IMR-90 (cell line): ENCODE measurements around the gene RTRAF. TPM values are rescaled to one million over a fixed set of nuclear protein-coding genes. Genes with fewer than 3 reads are reported as not detected.

Source experiments
- ATAC-seq: fragments of 200-7000 bp; cut with Tn5 transposase; 2 replicates; pipeline ENCODE4 v1.9.1; 2020; ENCODE audit warnings: low read depth, mild to moderate bottlenecking, moderate library complexity
- BruUV-seq: library from RNA; stranded (reverse); fragments of 400-500 nt; replicated peaks from 2 replicates; lab custom pipeline; 2021; lab: Mats Ljungman, UMichigan
- CTCF ChIA-PET: fragments of 300-600 bp; formaldehyde crosslinking; extraction: SDS; loops from one replicate; lab custom pipeline; 2021; ENCODE audit warnings: antibody characterized with exemption; lab: Yijun Ruan, JAX
- POLR2A ChIA-PET: fragments of 300-600 bp; sonication (Branson Sonifier 250); formaldehyde crosslinking; loops from one replicate; lab custom pipeline; 2022; ENCODE audit warnings: antibody characterized with exemption; ENCODE audit not compliant: unreplicated experiment; lab: Charles Lee
- DNase-seq: peaks from one replicate; pipeline ENCODE4 v3.0.0; 2013
- H2AFZ ChIP-seq: replicated peaks from 2 replicates; pipeline ENCODE3; 2013; ENCODE audit warnings: low read length, mild to moderate bottlenecking; ENCODE audit not compliant: poor library complexity
- H2AK5ac ChIP-seq: 2 replicates; pipeline ENCODE4 v1.6.1; 2013; ENCODE audit warnings: low read depth, low read length, inconsistent platforms
- H2AK9ac ChIP-seq: replicated peaks from 2 replicates; pipeline ENCODE3; 2013; ENCODE audit warnings: mild to moderate bottlenecking, low read depth, low read length, moderate library complexity; ENCODE audit not compliant: poor library complexity
- H2BK120ac ChIP-seq: 2 replicates; pipeline ENCODE4 v1.6.1; 2013; ENCODE audit warnings: low read depth, low read length, inconsistent platforms
- H2BK15ac ChIP-seq: 3 replicates; pipeline ENCODE4 v1.6.1; 2013; ENCODE audit warnings: low read depth, low read length, inconsistent platforms
- H2BK20ac ChIP-seq: 2 replicates; pipeline ENCODE4 v1.6.1; 2013; ENCODE audit warnings: low read depth, mild to moderate bottlenecking, inconsistent platforms, low read length, moderate library complexity
- H2BK5ac ChIP-seq: 2 replicates; pipeline ENCODE4 v1.6.1; 2013; ENCODE audit warnings: mild to moderate bottlenecking, low read depth, low read length, inconsistent platforms; ENCODE audit not compliant: poor library complexity, severe bottlenecking
- H3K14ac ChIP-seq: replicated peaks from 2 replicates; pipeline ENCODE4 v1.6.1; 2013; ENCODE audit warnings: low read depth, low read length, inconsistent platforms
- H3K18ac ChIP-seq: 2 replicates; pipeline ENCODE4 v1.6.1; 2013; ENCODE audit warnings: low read depth, low read length, control low read depth
- H3K23ac ChIP-seq: 2 replicates; pipeline ENCODE4 v1.6.1; 2013; ENCODE audit warnings: low read depth, low read length, inconsistent platforms
- H3K27ac ChIP-seq: 2 replicates; pipeline ENCODE4 v1.5.1; 2013; ENCODE audit warnings: mild to moderate bottlenecking, control low read depth, low read length; ENCODE audit not compliant: insufficient read depth
- H3K27me3 ChIP-seq: 2 replicates; pipeline ENCODE4 v1.6.1; 2013; ENCODE audit warnings: low read length; ENCODE audit not compliant: control insufficient read depth, insufficient read depth
- H3K36me3 ChIP-seq: 2 replicates; pipeline ENCODE4 v1.6.1; 2013; ENCODE audit warnings: low read length, mixed read lengths; ENCODE audit not compliant: control insufficient read depth, insufficient read depth
- H3K4ac ChIP-seq: 2 replicates; pipeline ENCODE4 v1.6.1; 2013; ENCODE audit warnings: low read depth, low read length, inconsistent platforms
- H3K4me1 ChIP-seq: 2 replicates; pipeline ENCODE4 v1.6.1; 2013; ENCODE audit warnings: low read length, mixed read lengths; ENCODE audit not compliant: control insufficient read depth, insufficient read depth
- H3K4me2 ChIP-seq: 2 replicates; pipeline ENCODE4 v1.6.1; 2013; ENCODE audit warnings: low read depth, mild to moderate bottlenecking, control low read depth, low read length, moderate library complexity
- H3K4me3 ChIP-seq: 2 replicates; pipeline ENCODE4 v1.5.1; 2013; ENCODE audit warnings: low read depth, mild to moderate bottlenecking, control low read depth, low read length, moderate library complexity; ENCODE audit not compliant: insufficient read depth
- H3K56ac ChIP-seq: 2 replicates; pipeline ENCODE4 v1.6.1; 2013; ENCODE audit warnings: low read length, inconsistent platforms; ENCODE audit not compliant: insufficient read depth; ENCODE audit errors: extremely low read depth
- H3K79me1 ChIP-seq, 2 experiments: 2 replicates each; pipeline ENCODE4 v1.6.1; 2013; ENCODE audit warnings: low read length in 2 of 2, inconsistent platforms in 1 of 2, low read depth in 1 of 2
- H3K9ac ChIP-seq: 2 replicates; pipeline ENCODE4 v1.6.1; 2013; ENCODE audit warnings: low read depth, low read length, control low read depth
- H3K9me1 ChIP-seq: 2 replicates; pipeline ENCODE4 v1.6.1; 2013; ENCODE audit warnings: low read length, inconsistent platforms; ENCODE audit not compliant: insufficient read depth
- H3K9me3 ChIP-seq: 2 replicates; pipeline ENCODE4 v1.6.1; 2013; ENCODE audit warnings: low read length; ENCODE audit not compliant: control insufficient read depth, insufficient read depth
- H4K20me1 ChIP-seq: 2 replicates; pipeline ENCODE4 v1.6.1; 2013; ENCODE audit warnings: low read length, inconsistent platforms; ENCODE audit not compliant: insufficient read depth
- H4K5ac ChIP-seq: 2 replicates; pipeline ENCODE4 v1.6.1; 2013; ENCODE audit warnings: mild to moderate bottlenecking, low read depth, low read length, control low read depth
- H4K8ac ChIP-seq, 2 experiments: 2 replicates each; pipeline ENCODE4 v1.6.1; 2013; ENCODE audit warnings: low read depth in 2 of 2, low read length in 2 of 2, control low read depth in 1 of 2, inconsistent platforms in 1 of 2
- H4K91ac ChIP-seq: 2 replicates; pipeline ENCODE4 v1.6.1; 2013; ENCODE audit warnings: low read depth, low read length, inconsistent platforms; ENCODE audit not compliant: insufficient read depth
- BHLHE40 ChIP-seq: fragments of 150-350 bp; IDR thresholded peaks from 2 replicates; pipeline ENCODE4 v1.6.1; 2016; ENCODE audit warnings: mild to moderate bottlenecking, low read depth, low read length
- CEBPB ChIP-seq: IDR thresholded peaks from 2 replicates; pipeline ENCODE4 v1.6.1; 2012; ENCODE audit warnings: low read depth, low read length, improper control_type of control experiment
- CHD1 ChIP-seq: IDR thresholded peaks from 2 replicates; pipeline ENCODE4 v1.6.1; 2012; ENCODE audit warnings: low read depth, low read length, improper control_type of control experiment
- CTCF ChIP-seq: conservative IDR thresholded peaks from 2 replicates; pipeline ENCODE4 v1.5.1; 2012; ENCODE audit warnings: mild to moderate bottlenecking, low read depth, low read length, improper control_type of control experiment
- ELK1 ChIP-seq: fragments of 150-350 bp; IDR thresholded peaks from 2 replicates; pipeline ENCODE4 v1.6.1; 2016; ENCODE audit warnings: low read depth, mild to moderate bottlenecking, low read length, moderate library complexity, borderline replicate concordance
- MAFK ChIP-seq: IDR thresholded peaks from 2 replicates; pipeline ENCODE4 v1.6.1; 2012; ENCODE audit warnings: low read depth, low read length, improper control_type of control experiment
- MAZ ChIP-seq: IDR thresholded peaks from 2 replicates; pipeline ENCODE4 v1.6.1; 2012; ENCODE audit warnings: low read depth, mild to moderate bottlenecking, low read length, improper control_type of control experiment, moderate library complexity, borderline replicate concordance
- MXI1 ChIP-seq: IDR thresholded peaks from 2 replicates; pipeline ENCODE4 v1.6.1; 2012; ENCODE audit warnings: low read depth, mild to moderate bottlenecking, low read length, moderate library complexity, borderline replicate concordance
- NFE2L2 ChIP-seq: fragments of 150-350 bp; IDR thresholded peaks from 2 replicates; pipeline ENCODE4 v1.6.1; 2016; ENCODE audit warnings: low read depth, mild to moderate bottlenecking, low read length
- POLR2A ChIP-seq: IDR thresholded peaks from 2 replicates; pipeline ENCODE4 v1.6.1; 2012; ENCODE audit warnings: mild to moderate bottlenecking, low read depth, low read length
- RAD21 ChIP-seq: IDR thresholded peaks from 2 replicates; pipeline ENCODE4 v1.6.1; 2012; ENCODE audit warnings: low read length, improper control_type of control experiment
- RCOR1 ChIP-seq: IDR thresholded peaks from 2 replicates; pipeline ENCODE4 v1.6.1; 2012; ENCODE audit warnings: mild to moderate bottlenecking, low read length, improper control_type of control experiment; ENCODE audit not compliant: insufficient replicate concordance
- RFX5 ChIP-seq: IDR thresholded peaks from 2 replicates; pipeline ENCODE4 v1.8.0; 2012; ENCODE audit warnings: low read depth, mild to moderate bottlenecking, low read length, moderate library complexity
- SMC3 ChIP-seq: fragments of 150-350 bp; IDR thresholded peaks from 2 replicates; pipeline ENCODE4 v1.6.1; 2016; ENCODE audit warnings: low read depth, mild to moderate bottlenecking, antibody characterized with exemption, low read length, moderate library complexity
- USF2 ChIP-seq: fragments of 150-350 bp; IDR thresholded peaks from 2 replicates; pipeline ENCODE4 v1.6.1; 2017; ENCODE audit warnings: mild to moderate bottlenecking, antibody characterized with exemption, low read length, low read depth
- WGBS, 2 experiments: methylation state at CpG; one replicate each; pipeline versions ENCODE4 v1.1.5 to v1.1.7; 2013; ENCODE audit warnings: missing lambda C conversion rate in 2 of 2; ENCODE audit not compliant: insufficient read length in 1 of 2; ENCODE audit errors: extremely low coverage in 2 of 2; 5-methylcytosine and 5-hydroxymethylcytosine counted together
- dilution Hi-C: fragments of 300-500 bp; cut with HindIII; formaldehyde crosslinking; loops from one replicate; pipeline ENCODE4 v1.14.3; 2018; ENCODE audit warnings: low sequenced_read_pairs; ENCODE audit not compliant: unreplicated experiment
- in situ Hi-C: fragments of 300-500 bp; cut with MboI; formaldehyde crosslinking; loops from 3 replicates; pipeline ENCODE4 v1.14.3; 2019; ENCODE audit warnings: low sequenced_read_pairs, inconsistent platforms, mixed read lengths
- intact Hi-C: fragments of 100-400 bp; cut with micrococcal nuclease; formaldehyde crosslinking; loops from 2 replicates; pipeline ENCODE4 v1.10.0; 2022
- polyA plus RNA-seq, 3 experiments: library from polyadenylated mRNA; depleted of rRNA; stranded (reverse); fragments of >200 nt; gene quantifications; 2 replicates each; pipeline ENCODE4 v1.2.3, GENCODE V29; 2012; ENCODE audit warnings: low replicate concordance in 1 of 3
- total RNA-seq: library from RNA; depleted of rRNA; stranded (reverse); fragments of >200 nt; gene quantifications from 2 replicates; pipeline ENCODE4 v1.2.3, GENCODE V29; 2012

The RTRAF gene
- total and polyA plus RNA-seq, 2 of the 4 experiments (the other 2 are of a cell fraction), result 53.2 to 102 TPM

GRCh38 chr14:51972566-51972965 lies 16.8 kb upstream of the RTRAF start:
- Histone ChIP-seq H2AFZ (no peak overlapping the region), H3K23ac (no peak overlapping the region), H3K27me3 (no peaks in the 10 kb centered on the region), H3K27ac (no peak overlapping the region), H3K9me1 (peaks cover 7% of the 10 kb centered on the region), H2BK20ac (no peak overlapping the region), H3K4me2 (no peak overlapping the region), H2AK9ac (no peak overlapping the region), H3K4me3 (no peak overlapping the region), H4K20me1 (no peaks in the 10 kb centered on the region), H4K91ac (no peak overlapping the region), H3K9ac (no peak overlapping the region), H3K4me1 (peaks cover 6% of the 10 kb centered on the region), H3K14ac (no peak overlapping the region), H3K18ac (no peak overlapping the region), H2BK120ac (no peak overlapping the region), H3K79me1 (no peaks in the 10 kb centered on the region), H3K4ac (no peak overlapping the region), H4K5ac (no peak overlapping the region), H3K36me3 (no peaks in the 10 kb centered on the region), H4K8ac (no peak overlapping the region), H3K9me3 (no peaks in the 10 kb centered on the region), H2BK15ac (no peak overlapping the region), H2AK5ac (no peak overlapping the region; the same call in 1 of the 2 replicates), H3K56ac (no peak overlapping the region), H2BK5ac (no peak overlapping the region)
- CTCF ChIA-PET, result interaction anchor here (0.6 kb wide), 1 partner anchor 73 kb away, joined by 3 read pairs; no protein-coding TSS in a partner anchor
- POLR2A ChIA-PET, result interaction anchor here (0.7 kb wide), 1 partner anchor 60 kb away, joined by 3 read pairs; no protein-coding TSS in a partner anchor
- BruUV-seq, result no TSS peak
- dilution Hi-C loops, result no loop called here
- peak; percentile 26 for DNase-seq
- WGBS, 2 experiments, result 85% methylated on average over 3 of the region's 7 CpGs; no CpG with 5 or more reads in 1 of the 2 experiments
- peak; percentile 37 for ATAC-seq
- in situ Hi-C loops, result loop anchor here (10.0 kb wide), 1 partner anchor 188 kb away; no protein-coding TSS in a partner anchor
- no peak for TF ChIP-seq CTCF
- TF ChIP-seq MAFK, result no peak
- no peak for TF ChIP-seq MAZ
- no peak for TF ChIP-seq POLR2A
- no peak for TF ChIP-seq CHD1
- no peak for TF ChIP-seq ELK1
- no peak for TF ChIP-seq SMC3
- no peak for TF ChIP-seq RCOR1
- no peak for TF ChIP-seq RFX5
- TF ChIP-seq RAD21, result no peak
- TF ChIP-seq MXI1, result no peak
- TF ChIP-seq BHLHE40, result no peak
- TF ChIP-seq NFE2L2, result no peak
- no peak for TF ChIP-seq CEBPB
- TF ChIP-seq USF2, result no peak
- intact Hi-C loops, result no loop called here
